Mucosa of descending colon (tissue), 3 donors: ENCODE results near the gene SLC1A2. TPM values are rescaled to one million over a fixed set of nuclear protein-coding genes. Genes with fewer than 3 reads are reported as not detected.

Source experiments
- ATAC-seq: fragments of 200-7000 bp; cut with Tn5 transposase; one replicate; pipeline ENCODE4 v1.9.1; 2020; ENCODE audit warnings: mild to moderate bottlenecking, moderate library complexity
- DNase-seq, 3 donors: peaks; one replicate each; pipeline ENCODE4 v3.0.0-alpha.2; 2020
- H3K36me3 ChIP-seq: fragments of 200-600 bp; one replicate; pipeline ENCODE4 v1.8.0; 2021; ENCODE audit warnings: low read depth, mild to moderate bottlenecking
- H3K4me1 ChIP-seq: fragments of 200-600 bp; one replicate; pipeline ENCODE4 v1.8.0; 2021; ENCODE audit warnings: low read depth, mild to moderate bottlenecking
- H3K4me3 ChIP-seq: fragments of 200-600 bp; one replicate; pipeline ENCODE4 v1.8.0; 2021; ENCODE audit warnings: mild to moderate bottlenecking
- H3K9me3 ChIP-seq: fragments of 200-600 bp; one replicate; pipeline ENCODE4 v1.8.0; 2021; ENCODE audit warnings: mild to moderate bottlenecking
- intact Hi-C, 2 donors: fragments of 100-400 bp; cut with DNase I in 1 of 2; cut with micrococcal nuclease in 1 of 2; formaldehyde crosslinking; loops; one replicate each; pipeline versions ENCODE4 v1.11.0 to v1.11.1; 2022; cut with DNase I, micrococcal nuclease
- total RNA-seq, 3 donors: library from RNA; stranded (reverse); fragmentation: NEBNext Ultra II Directional in 2 of 3; extraction: Animal tissue kit (Norgen Biotek cat#: 25700) in 2 of 3; gene quantifications; one replicate each; pipeline versions ENCODE4 v1.2.1 to v1.2.4, GENCODE V29; 2021 to 2023
- TF ChIP-seq, protein P1 (sequence below): fragments of 200-600 bp; IDR thresholded peaks from one replicate; pipeline ENCODE4 v1.8.0; 2022; ENCODE audit warnings: antibody characterized with exemption, mild to moderate bottlenecking
- donor health status: DM: no; HTN: no; CAD: no; lungs with moderate emphysema.
- donor health status: DM: no; HTN: no; CAD: no.
- donor health status: DM: no; HTN: yes; CAD: no.

Gene SLC1A2
- total RNA-seq, 3 donors from 2014 or later: 0.12 to 1.1 (median 0.32) TPM

DNA sequence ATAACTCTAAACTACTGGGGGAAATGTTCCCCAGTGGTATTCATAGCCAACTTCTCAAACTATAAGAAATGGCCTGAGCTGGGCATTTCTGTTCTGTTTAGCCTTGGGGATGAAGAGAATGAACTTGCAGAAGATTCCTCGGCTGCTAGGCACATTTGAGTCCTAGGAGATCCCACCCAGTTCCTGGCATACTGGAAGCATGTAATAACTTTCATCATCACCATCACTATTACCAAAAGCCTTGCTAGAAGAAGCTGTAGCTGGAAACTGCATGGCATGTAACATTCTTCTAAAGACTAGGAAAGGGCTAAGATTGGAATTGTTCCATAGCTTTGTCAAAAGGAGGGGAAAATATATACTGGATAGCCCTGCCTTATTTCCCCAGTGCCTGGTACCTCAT is 40.1 kb upstream of the SLC1A2 start:
- intact Hi-C loops: no loop called here
- TF ChIP-seq, protein P1, sequence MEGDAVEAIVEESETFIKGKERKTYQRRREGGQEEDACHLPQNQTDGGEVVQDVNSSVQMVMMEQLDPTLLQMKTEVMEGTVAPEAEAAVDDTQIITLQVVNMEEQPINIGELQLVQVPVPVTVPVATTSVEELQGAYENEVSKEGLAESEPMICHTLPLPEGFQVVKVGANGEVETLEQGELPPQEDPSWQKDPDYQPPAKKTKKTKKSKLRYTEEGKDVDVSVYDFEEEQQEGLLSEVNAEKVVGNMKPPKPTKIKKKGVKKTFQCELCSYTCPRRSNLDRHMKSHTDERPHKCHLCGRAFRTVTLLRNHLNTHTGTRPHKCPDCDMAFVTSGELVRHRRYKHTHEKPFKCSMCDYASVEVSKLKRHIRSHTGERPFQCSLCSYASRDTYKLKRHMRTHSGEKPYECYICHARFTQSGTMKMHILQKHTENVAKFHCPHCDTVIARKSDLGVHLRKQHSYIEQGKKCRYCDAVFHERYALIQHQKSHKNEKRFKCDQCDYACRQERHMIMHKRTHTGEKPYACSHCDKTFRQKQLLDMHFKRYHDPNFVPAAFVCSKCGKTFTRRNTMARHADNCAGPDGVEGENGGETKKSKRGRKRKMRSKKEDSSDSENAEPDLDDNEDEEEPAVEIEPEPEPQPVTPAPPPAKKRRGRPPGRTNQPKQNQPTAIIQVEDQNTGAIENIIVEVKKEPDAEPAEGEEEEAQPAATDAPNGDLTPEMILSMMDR: no peak
- Histone ChIP-seq H3K9me3 (no peaks in the 10 kb centered on the region), H3K36me3 (no peaks in the 10 kb centered on the region), H3K4me1 (no peaks in the 10 kb centered on the region), H3K4me3 (no peak overlapping the region)
- DNase-seq (no peak), ATAC-seq (no peak)

DNA sequence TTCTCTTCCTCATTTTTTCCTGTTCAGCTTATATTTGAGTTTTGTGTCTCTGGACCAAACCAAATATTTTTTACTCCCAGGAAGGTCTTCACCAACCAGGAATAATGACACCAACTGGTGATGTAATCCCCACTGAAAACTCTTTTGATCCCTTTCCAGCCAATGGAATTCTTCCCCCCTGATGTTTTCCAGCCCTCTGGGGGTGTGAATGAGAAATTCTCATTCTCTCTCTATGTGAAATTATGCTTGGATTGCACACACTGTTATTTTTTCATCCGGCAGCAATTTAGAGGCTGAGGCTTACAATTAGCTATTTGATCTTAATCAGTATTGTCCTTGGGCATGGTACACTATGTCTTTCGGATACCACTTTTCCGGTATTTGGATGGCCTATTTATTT is 39.5 kb upstream of the SLC1A2 start:
- ATAC-seq (no peak), DNase-seq (no peak)
- intact Hi-C loops: no loop called here
- Histone ChIP-seq H3K4me1 (no peaks in the 10 kb centered on the region), H3K4me3 (no peak overlapping the region), H3K9me3 (no peaks in the 10 kb centered on the region), H3K36me3 (no peaks in the 10 kb centered on the region)
- TF ChIP-seq, protein P1: no peak

DNA sequence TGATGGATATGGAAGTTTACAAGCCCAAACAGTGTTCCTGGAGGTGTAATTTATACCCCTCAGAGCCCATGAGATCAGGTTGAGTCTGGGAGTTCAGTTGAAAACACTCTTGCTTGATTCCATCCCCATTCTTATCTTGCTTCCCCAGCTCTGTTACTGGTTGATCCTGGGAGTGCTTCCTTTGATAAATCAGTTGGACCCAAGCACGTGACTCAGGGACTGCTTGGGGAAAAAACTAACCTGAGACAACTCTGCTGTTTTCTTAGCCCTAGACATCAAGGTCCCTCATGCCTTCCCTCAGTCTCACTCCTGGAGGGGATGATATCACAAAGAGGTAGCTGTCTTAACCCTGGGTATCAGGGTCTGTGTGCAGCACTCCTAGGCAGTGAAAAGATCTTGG is 35.0 kb upstream of the SLC1A2 start:
- no peaks in the 10 kb centered on the region for H3K36me3 ChIP-seq
- no peaks in the 10 kb centered on the region for H3K4me1 ChIP-seq
- TF ChIP-seq, protein P1: no peak
- ATAC-seq (no peak), DNase-seq (no peak)
- H3K4me3 ChIP-seq: no peak overlapping the region
- H3K9me3 ChIP-seq: no peaks in the 10 kb centered on the region
- intact Hi-C loops: no loop called here

DNA sequence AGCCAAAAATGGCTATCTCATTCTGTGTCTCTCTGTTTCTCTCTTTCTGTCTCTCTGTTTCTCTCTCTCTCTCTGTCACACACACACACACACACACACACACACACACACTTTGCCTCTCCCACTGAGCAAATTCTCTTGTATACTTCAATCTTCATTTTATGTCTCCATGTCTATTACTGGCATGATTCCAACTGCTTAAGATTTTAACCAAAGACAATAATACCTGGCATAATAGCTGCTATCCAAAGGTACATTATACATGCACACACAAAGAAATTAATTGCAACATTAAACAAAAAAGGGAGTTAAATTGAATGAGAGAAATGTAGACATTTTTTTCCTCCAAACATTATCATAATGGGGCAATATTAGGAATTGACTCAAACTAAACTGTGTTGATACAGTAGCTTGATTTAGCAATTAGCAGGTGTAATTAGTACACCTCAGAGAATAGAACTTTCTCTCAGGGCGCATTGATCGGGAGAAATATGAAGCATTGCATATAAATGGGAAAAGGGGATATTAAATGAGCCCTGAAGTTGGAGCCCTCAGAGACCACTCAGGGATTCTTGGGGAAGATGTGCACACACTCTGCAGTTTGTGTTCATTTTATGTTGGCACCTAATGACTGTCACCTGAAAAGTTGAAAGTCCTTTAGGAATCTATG is 17.4 kb upstream of the SLC1A2 start:
- TF ChIP-seq, protein P1: no peak
- Histone ChIP-seq H3K4me1 (no peaks in the 10 kb centered on the region), H3K36me3 (no peaks in the 10 kb centered on the region), H3K9me3 (no peaks in the 10 kb centered on the region), H3K4me3 (no peak overlapping the region)
- intact Hi-C loops: no loop called here
- ATAC-seq (no peak), DNase-seq (no peak)

GRCh38 chr11:35433588-35433987 is 14.2 kb upstream of the SLC1A2 start:
- no peaks in the 10 kb centered on the region for H3K36me3 ChIP-seq
- no peak overlapping the region for H3K4me3 ChIP-seq
- intact Hi-C loops: no loop called here
- no peaks in the 10 kb centered on the region for H3K4me1 ChIP-seq
- ATAC-seq: no peak
- TF ChIP-seq, protein P1: no peak
- DNase-seq: no peak
- H3K9me3 ChIP-seq: no peaks in the 10 kb centered on the region

GRCh38 chr11:35432464-35432863 is 13.1 kb upstream of the SLC1A2 start:
- TF ChIP-seq, protein P1: no peak
- H3K4me1 ChIP-seq: no peaks in the 10 kb centered on the region
- ATAC-seq (no peak), DNase-seq (no peak)
- no peaks in the 10 kb centered on the region for H3K36me3 ChIP-seq
- no peak overlapping the region for H3K4me3 ChIP-seq
- no peaks in the 10 kb centered on the region for H3K9me3 ChIP-seq
- intact Hi-C loops: no loop called here
